ENCODE data around the gene PLEKHB1. TPM values are rescaled to one million over a fixed set of nuclear protein-coding genes. Genes with fewer than 3 reads are reported as not detected.

PLEKHB1 gene
- total RNA-seq, 1 donor from 2014 or later = 16.9 TPM

- Mint-ChIP-seq H3K9me3 (ENCODE audit: unreplicated experiment) (no peaks in the 10 kb centered on the region), H3K27me3 (ENCODE audit: unreplicated experiment) (no peaks in the 10 kb centered on the region), H3K4me3 (ENCODE audit: unreplicated experiment) (no peak overlapping the region), H3K27ac (ENCODE audit: unreplicated experiment) (no peak overlapping the region), H3K4me1 (ENCODE audit: unreplicated experiment) (no peaks in the 10 kb centered on the region), H3K36me3 (ENCODE audit: low read depth, unreplicated experiment) (peaks cover 10% of the 10 kb centered on the region)
- no peak for DNase-seq (ENCODE audit: low spot score)
- TF ChIP-seq CTCF (IDR thresholded peaks at IDR 0.05; ENCODE audit: unreplicated experiment) = no peak
Measured at GRCh38 chr11:73710964-73711363, 64.6 kb downstream of the PLEKHB1 start.

Other genes with a start within 250 kb of the PLEKHB1 start
- 21.2 TPM for gene FAM168A, start 48.5 kb upstream of the PLEKHB1 start, total RNA-seq (ENCODE audit: unreplicated experiment)
- 125 TPM for gene RAB6A, start 114.5 kb downstream of the PLEKHB1 start, total RNA-seq (ENCODE audit: unreplicated experiment)
- 21.7 TPM for gene MRPL48, start 141.3 kb downstream of the PLEKHB1 start, total RNA-seq (ENCODE audit: unreplicated experiment)
- 33.9 TPM for gene COA4, start 230.3 kb downstream of the PLEKHB1 start, total RNA-seq (ENCODE audit: unreplicated experiment)
- 20.3 TPM for gene PAAF1, start 230.4 kb downstream of the PLEKHB1 start, total RNA-seq (ENCODE audit: unreplicated experiment)

All from endothelial cell (in vitro differentiated cells).